HL-60/S4 treated with phorbol 12-myristate 13-acetate at 8.2 ng/mL for 4 days and 3 days (cell line): ENCODE results near the gene SH3BP2.

Experiments used
- in situ Hi-C: fragments of 300-500 bp; cut with MboI; formaldehyde crosslinking; loops from 2 replicates; pipeline ENCODE4 v1.15.0; 2022; ENCODE audit warnings: low sequenced_read_pairs

Gene SH3BP2

GRCh38 chr4:2869659-2870058, 76.8 kb downstream of the SH3BP2 start:
- in situ Hi-C loops, result no loop called here

- in situ Hi-C loops, result no loop called here
Observed at GRCh38 chr4:2870082-2870481, 77.2 kb downstream of the SH3BP2 start.

GRCh38 chr4:2871466-2871865, 78.6 kb downstream of the SH3BP2 start:
- in situ Hi-C loops, result no loop called here

- in situ Hi-C loops, result no loop called here
Observed at GRCh38 chr4:2871911-2872310, 79.0 kb downstream of the SH3BP2 start.

- in situ Hi-C loops, result no loop called here
Observed at GRCh38 chr4:2873329-2873728, 80.4 kb downstream of the SH3BP2 start.

- in situ Hi-C loops, result no loop called here
Observed at GRCh38 chr4:2874861-2875260, 82.0 kb downstream of the SH3BP2 start.

GRCh38 chr4:2875556-2875955, 82.7 kb downstream of the SH3BP2 start:
- in situ Hi-C loops, result no loop called here

- in situ Hi-C loops, result no loop called here
Observed at GRCh38 chr4:2878346-2878745, 85.5 kb downstream of the SH3BP2 start.

- in situ Hi-C loops, result no loop called here
Observed at GRCh38 chr4:2879026-2879425, 86.1 kb downstream of the SH3BP2 start.

GRCh38 chr4:2881431-2881830, 88.5 kb downstream of the SH3BP2 start:
- in situ Hi-C loops, result no loop called here

- in situ Hi-C loops, result no loop called here
Observed at GRCh38 chr4:2882341-2882740, 89.5 kb downstream of the SH3BP2 start.

GRCh38 chr4:2886161-2886560, 93.3 kb downstream of the SH3BP2 start:
- in situ Hi-C loops, result no loop called here

GRCh38 chr4:2886622-2887021, 93.7 kb downstream of the SH3BP2 start:
- in situ Hi-C loops, result no loop called here

GRCh38 chr4:2887343-2887742, 94.5 kb downstream of the SH3BP2 start:
- in situ Hi-C loops, result no loop called here

- in situ Hi-C loops, result no loop called here
Observed at GRCh38 chr4:2888886-2889285, 96.0 kb downstream of the SH3BP2 start.
